A549 (cell line): Measurements from ENCODE around the gene SLX9. TPM values are rescaled to one million over a fixed set of nuclear protein-coding genes. Genes with fewer than 3 reads are reported as not detected.

Experiments used
- ATAC-seq, 2 experiments: fragments of 200-7000 bp in 1 of 2; fragments of >200 bp in 1 of 2; cut with Nextera tagmentation in 1 of 2; cut with Tn5 transposase in 1 of 2; 3 replicates each; pipeline versions ENCODE4 v1.8.0 to v1.9.1; 2018 to 2020; ENCODE audit warnings: mild to moderate bottlenecking in 1 of 2, moderate library complexity in 1 of 2
- CTCF ChIA-PET: fragments of 300-600 bp; sonication (Branson Sonifier 250); formaldehyde crosslinking; extraction: SDS; loops from one replicate; lab custom pipeline; 2021; ENCODE audit warnings: antibody characterized with exemption, inconsistent platforms; lab: Yijun Ruan, JAX
- POLR2A ChIA-PET: fragments of 350-600 bp; formaldehyde crosslinking; extraction: SDS; loops from one replicate; lab custom pipeline; 2021; ENCODE audit warnings: antibody characterized with exemption, inconsistent platforms; lab: Yijun Ruan, JAX
- DNase-seq, 2 experiments: peaks; one replicate each; pipeline versions ENCODE4 v3.0.0 to v3.0.0-alpha.2; 2011 to 2016; ENCODE audit warnings: low read depth in 1 of 2, low spot score in 1 of 2
- FAIRE-seq: peaks from 2 replicates; lab custom pipeline; 2011; peaks lifted over from hg19 to GRCh38; lab: Jason Lieb, UNC
- H3K27ac ChIP-seq, 2 experiments: fragments of >200 bp; sonication (Bioruptor Twin); formaldehyde crosslinking; 3 replicates each; pipeline ENCODE4 v1.5.1; 2016 to 2017
- H3K4me1 ChIP-seq: fragments of >200 bp; sonication (Bioruptor Twin); formaldehyde crosslinking; 3 replicates; pipeline ENCODE4 v1.6.1; 2016
- H3K4me2 ChIP-seq: fragments of >200 bp; sonication (Bioruptor Twin); formaldehyde crosslinking; 3 replicates; pipeline ENCODE4 v1.6.1; 2016
- H3K4me3 ChIP-seq: fragments of >200 bp; sonication (Bioruptor Twin); formaldehyde crosslinking; 3 replicates; pipeline ENCODE4 v1.5.1; 2016
- H3K9me3 ChIP-seq: fragments of >200 bp; sonication (Bioruptor Twin); formaldehyde crosslinking; 3 replicates; pipeline ENCODE4 v1.6.1; 2016
- BHLHE40 ChIP-seq: IDR thresholded peaks from 2 replicates; pipeline ENCODE4 v1.6.1; 2012; ENCODE audit warnings: low read depth, low read length, inconsistent platforms
- CBX8 ChIP-seq: fragments of 200-600 bp; sonication (generic); IDR thresholded peaks from 2 replicates; pipeline ENCODE4 v1.6.1; 2016
- CHD2 ChIP-seq: fragments of 150-350 bp; IDR thresholded peaks from 2 replicates; pipeline ENCODE4 v1.6.1; 2014; ENCODE audit warnings: low read length; ENCODE audit not compliant: partially characterized antibody
- ESRRA ChIP-seq: fragments of 150-350 bp; IDR thresholded peaks from 2 replicates; pipeline ENCODE4 v1.6.1; 2014; ENCODE audit warnings: mild to moderate bottlenecking, low read length, borderline replicate concordance
- FOSL2 ChIP-seq, 2 experiments: fragments of 450-650 bp in 1 of 2; fragments of >200 bp in 1 of 2; sonication (Bioruptor Twin) in 1 of 2; formaldehyde crosslinking; IDR thresholded peaks; 2 replicates each; pipeline versions ENCODE4 v1.5.0 to v1.6.1; 2016 to 2020; ENCODE audit warnings: mild to moderate bottlenecking in 1 of 2, moderate library complexity in 1 of 2
- HDAC2 ChIP-seq: fragments of 200-600 bp; sonication (generic); IDR thresholded peaks from 2 replicates; pipeline ENCODE4 v1.6.1; 2016
- HMGXB4 ChIP-seq: fragments of 250-450 bp; sonication (Bioruptor Pico); IDR thresholded peaks from 2 replicates; pipeline ENCODE4 v1.5.0; 2021; ENCODE audit warnings: mild to moderate bottlenecking, moderate library complexity, borderline replicate concordance
- JUN ChIP-seq, 2 experiments: fragments of >200 bp; sonication (Bioruptor Twin); formaldehyde crosslinking; IDR thresholded peaks; 2 replicates in 1 of 2; 3 replicates in 1 of 2; pipeline ENCODE4 v1.6.1; 2016 to 2017
- KDM1A ChIP-seq: fragments of 200-600 bp; sonication (generic); IDR thresholded peaks from 2 replicates; pipeline ENCODE4 v1.6.1; 2016; ENCODE audit warnings: low read depth, mild to moderate bottlenecking
- MAFK ChIP-seq: fragments of 450-650 bp; IDR thresholded peaks from 2 replicates; pipeline ENCODE4 v1.6.1; 2014; ENCODE audit not compliant: partially characterized antibody
- MAZ ChIP-seq: fragments of 150-350 bp; IDR thresholded peaks from 2 replicates; pipeline ENCODE4 v1.6.1; 2014; ENCODE audit warnings: antibody characterized with exemption, low read depth, low read length, borderline replicate concordance
- MYC ChIP-seq: IDR thresholded peaks from 2 replicates; pipeline ENCODE4 v1.6.1; 2012; ENCODE audit warnings: mild to moderate bottlenecking, inconsistent platforms, low read length, improper control_type of control experiment, borderline replicate concordance
- POLR2AphosphoS2 ChIP-seq: conservative IDR thresholded peaks from 2 replicates; pipeline ENCODE4 v1.6.1; 2012; ENCODE audit warnings: low read length, improper control_type of control experiment, inconsistent platforms
- RFX5 ChIP-seq: fragments of 450-650 bp; IDR thresholded peaks from 2 replicates; pipeline ENCODE4 v1.7.1; 2014; ENCODE audit warnings: antibody characterized with exemption, mild to moderate bottlenecking, moderate library complexity
- SMC3 ChIP-seq: fragments of >200 bp; sonication (Bioruptor Twin); formaldehyde crosslinking; IDR thresholded peaks from 3 replicates; pipeline ENCODE4 v1.6.1; 2018; ENCODE audit warnings: inconsistent platforms
- SREBF2 ChIP-seq: fragments of 450-650 bp; IDR thresholded peaks from 2 replicates; pipeline ENCODE4 v1.6.1; 2014; ENCODE audit warnings: mild to moderate bottlenecking, moderate library complexity
- ZNF302 ChIP-seq: fragments of 250-450 bp; sonication (Bioruptor Pico); IDR thresholded peaks from 2 replicates; pipeline ENCODE4 v1.9.0; 2021; ENCODE audit warnings: inconsistent platforms, mild to moderate bottlenecking, moderate library complexity
- ZSCAN20 ChIP-seq: fragments of 250-450 bp; sonication (Bioruptor Pico); IDR thresholded peaks from 2 replicates; pipeline ENCODE4 v1.8.0; 2022; ENCODE audit warnings: mild to moderate bottlenecking, moderate library complexity
- WGBS: methylation state at CpG from one replicate; pipeline ENCODE4 v1.1.6; 2017; ENCODE audit errors: missing lambda C conversion rate; 5-methylcytosine and 5-hydroxymethylcytosine counted together
- polyA plus RNA-seq, 4 experiments: library from polyadenylated mRNA; depleted of rRNA in 3 of 4; stranded (reverse); fragments of >200 nt; fragmentation: RNase III in 1 of 4; extraction: RNeasy Plus Mini Kit Qiagen cat#74134 plus additional on column Dnase treatment in 1 of 4; gene quantifications; 2 replicates in 3 of 4; 3 replicates in 1 of 4; pipeline ENCODE4 v1.2.3, GENCODE V29; 2011 to 2017
- TF ChIP-seq, protein P1 (sequence below): fragments of 250-450 bp; sonication (Bioruptor Pico); IDR thresholded peaks from 2 replicates; pipeline ENCODE4 v1.5.0; 2020; ENCODE audit warnings: low read depth, mild to moderate bottlenecking, moderate library complexity
- TF ChIP-seq, protein P2 (sequence below): fragments of >200 bp; sonication (Bioruptor Twin); formaldehyde crosslinking; IDR thresholded peaks from 3 replicates; pipeline ENCODE4 v1.6.1; 2016

Gene SLX9
- polyA plus RNA-seq, 2 of the 4 experiments (the other 2 are of a cell fraction): 26.9 to 40.6 TPM

DNA sequence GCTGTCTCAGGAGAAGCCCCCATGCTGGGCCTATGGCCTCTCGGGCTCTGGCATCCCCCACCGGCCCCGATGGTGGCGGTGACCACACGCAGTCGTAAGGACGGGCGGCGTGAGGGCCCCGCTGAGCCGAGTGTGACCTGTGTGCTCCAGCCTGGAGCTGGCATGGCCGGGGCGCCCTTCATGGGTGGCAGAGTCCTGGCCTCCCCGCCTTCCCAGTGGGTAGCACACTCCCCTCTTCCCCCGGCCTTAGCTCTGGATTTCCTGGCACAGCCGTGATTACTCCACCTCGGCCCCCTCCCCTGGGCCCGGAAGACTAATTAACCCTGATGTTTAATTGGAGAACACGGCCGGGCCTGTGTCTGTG, 44.6 kb downstream of the SLX9 start:
- no peak for FAIRE-seq
- TF ChIP-seq, protein P1, sequence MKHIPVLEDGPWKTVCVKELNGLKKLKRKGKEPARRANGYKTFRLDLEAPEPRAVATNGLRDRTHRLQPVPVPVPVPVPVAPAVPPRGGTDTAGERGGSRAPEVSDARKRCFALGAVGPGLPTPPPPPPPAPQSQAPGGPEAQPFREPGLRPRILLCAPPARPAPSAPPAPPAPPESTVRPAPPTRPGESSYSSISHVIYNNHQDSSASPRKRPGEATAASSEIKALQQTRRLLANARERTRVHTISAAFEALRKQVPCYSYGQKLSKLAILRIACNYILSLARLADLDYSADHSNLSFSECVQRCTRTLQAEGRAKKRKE (CRISPR knock-in tag): no peak
- TF ChIP-seq HDAC2 (no peak), FOSL2 (IDR thresholded peaks at IDR 0.05) (no peak), FOSL2 (CRISPR knock-in tag; IDR thresholded peaks at IDR 0.05) (no peak), MAZ (no peak), RFX5 (no peak), SREBF2 (no peak), HMGXB4 (CRISPR knock-in tag) (no peak), KDM1A (no peak), POLR2AphosphoS2 (no peak), CBX8 (no peak), ESRRA (no peak), MYC (no peak), ZSCAN20 (CRISPR knock-in tag) (no peak), JUN (IDR thresholded peaks at IDR 0.05) (no peak), BHLHE40 (no peak), ZNF302 (CRISPR knock-in tag) (no peak), CHD2 (no peak)
- TF ChIP-seq, protein P2, sequence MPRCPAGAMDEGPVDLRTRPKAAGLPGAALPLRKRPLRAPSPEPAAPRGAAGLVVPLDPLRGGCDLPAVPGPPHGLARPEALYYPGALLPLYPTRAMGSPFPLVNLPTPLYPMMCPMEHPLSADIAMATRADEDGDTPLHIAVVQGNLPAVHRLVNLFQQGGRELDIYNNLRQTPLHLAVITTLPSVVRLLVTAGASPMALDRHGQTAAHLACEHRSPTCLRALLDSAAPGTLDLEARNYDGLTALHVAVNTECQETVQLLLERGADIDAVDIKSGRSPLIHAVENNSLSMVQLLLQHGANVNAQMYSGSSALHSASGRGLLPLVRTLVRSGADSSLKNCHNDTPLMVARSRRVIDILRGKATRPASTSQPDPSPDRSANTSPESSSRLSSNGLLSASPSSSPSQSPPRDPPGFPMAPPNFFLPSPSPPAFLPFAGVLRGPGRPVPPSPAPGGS: no peak
- TF ChIP-seq, all 56 proteins: peak for 0
- no peak overlapping the region for H3K4me3 ChIP-seq
- ATAC-seq: no peak
- WGBS: 89% methylated on average over 5 of the region's 20 CpGs
- CTCF ChIA-PET: no interaction called here
- H3K4me1 ChIP-seq: peaks cover 8% of the 10 kb centered on the region; the same call in 2 of the 3 replicates
- no peak for DNase-seq
- H3K4me2 ChIP-seq: no peak overlapping the region
- H3K27ac ChIP-seq: no peak overlapping the region
- POLR2A ChIA-PET: no interaction called here
- no peaks in the 10 kb centered on the region for H3K9me3 ChIP-seq

DNA sequence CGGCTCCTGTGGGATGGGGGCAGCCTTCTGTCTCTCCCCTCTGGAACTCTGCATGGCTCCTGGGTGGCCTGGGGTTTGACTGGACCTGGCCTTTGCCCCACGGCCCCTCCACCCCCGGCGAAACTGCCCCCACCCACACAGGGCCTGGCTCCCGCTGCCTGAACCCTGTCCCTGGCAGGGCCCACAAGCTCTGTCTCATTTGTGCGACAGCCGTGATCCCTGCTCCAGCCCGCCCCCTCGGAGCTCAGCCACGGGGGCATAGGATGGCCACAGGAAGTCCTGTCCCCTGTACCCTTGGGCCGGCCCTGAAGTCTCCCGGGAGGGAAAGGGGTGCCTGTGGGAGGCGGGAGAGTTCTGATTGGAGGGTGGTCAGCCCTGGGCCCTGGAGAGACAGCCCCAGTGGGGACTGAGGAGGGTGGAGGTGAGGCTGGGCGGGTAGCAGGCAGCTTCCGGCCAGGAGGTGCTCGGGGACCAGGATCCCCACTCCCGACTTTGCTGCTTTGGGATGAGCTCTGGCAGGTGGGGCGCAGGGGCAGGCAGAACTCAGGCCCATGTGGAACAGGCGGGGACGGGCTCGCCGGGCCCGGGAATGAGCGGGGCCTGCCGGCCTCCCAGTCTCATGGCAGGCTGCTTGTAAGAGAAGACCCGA, 45.1 kb downstream of the SLX9 start:
- H3K27ac ChIP-seq: no peak overlapping the region
- TF ChIP-seq HDAC2 (no peak), SMC3 (no peak), FOSL2 (IDR thresholded peaks at IDR 0.05) (no peak), FOSL2 (CRISPR knock-in tag; IDR thresholded peaks at IDR 0.05) (no peak), MAFK (no peak)
- 83% methylated on average over 14 of the region's 26 CpGs for WGBS
- ChIA-PET POLR2A (no interaction called here), CTCF (no interaction called here)
- H3K4me3 ChIP-seq: no peak overlapping the region
- H3K4me2 ChIP-seq: no peak overlapping the region
- FAIRE-seq: no peak
- H3K9me3 ChIP-seq: no peaks in the 10 kb centered on the region
- H3K4me1 ChIP-seq: peaks cover 8% of the 10 kb centered on the region; the same call in 2 of the 3 replicates
- DNase-seq: no peak
- no peak for ATAC-seq
